ENCODE measurements around the gene DALRD3. TPM values are rescaled to one million over a fixed set of nuclear protein-coding genes. Genes with fewer than 3 reads are reported as not detected.

Gene DALRD3
- total and polyA plus RNA-seq, 2 of the 8 experiments (the other 6 are each of a cell fraction or from before 2014, with no cell fraction given), result 30.4 to 86.5 TPM

- TF ChIP-seq, protein P1, sequence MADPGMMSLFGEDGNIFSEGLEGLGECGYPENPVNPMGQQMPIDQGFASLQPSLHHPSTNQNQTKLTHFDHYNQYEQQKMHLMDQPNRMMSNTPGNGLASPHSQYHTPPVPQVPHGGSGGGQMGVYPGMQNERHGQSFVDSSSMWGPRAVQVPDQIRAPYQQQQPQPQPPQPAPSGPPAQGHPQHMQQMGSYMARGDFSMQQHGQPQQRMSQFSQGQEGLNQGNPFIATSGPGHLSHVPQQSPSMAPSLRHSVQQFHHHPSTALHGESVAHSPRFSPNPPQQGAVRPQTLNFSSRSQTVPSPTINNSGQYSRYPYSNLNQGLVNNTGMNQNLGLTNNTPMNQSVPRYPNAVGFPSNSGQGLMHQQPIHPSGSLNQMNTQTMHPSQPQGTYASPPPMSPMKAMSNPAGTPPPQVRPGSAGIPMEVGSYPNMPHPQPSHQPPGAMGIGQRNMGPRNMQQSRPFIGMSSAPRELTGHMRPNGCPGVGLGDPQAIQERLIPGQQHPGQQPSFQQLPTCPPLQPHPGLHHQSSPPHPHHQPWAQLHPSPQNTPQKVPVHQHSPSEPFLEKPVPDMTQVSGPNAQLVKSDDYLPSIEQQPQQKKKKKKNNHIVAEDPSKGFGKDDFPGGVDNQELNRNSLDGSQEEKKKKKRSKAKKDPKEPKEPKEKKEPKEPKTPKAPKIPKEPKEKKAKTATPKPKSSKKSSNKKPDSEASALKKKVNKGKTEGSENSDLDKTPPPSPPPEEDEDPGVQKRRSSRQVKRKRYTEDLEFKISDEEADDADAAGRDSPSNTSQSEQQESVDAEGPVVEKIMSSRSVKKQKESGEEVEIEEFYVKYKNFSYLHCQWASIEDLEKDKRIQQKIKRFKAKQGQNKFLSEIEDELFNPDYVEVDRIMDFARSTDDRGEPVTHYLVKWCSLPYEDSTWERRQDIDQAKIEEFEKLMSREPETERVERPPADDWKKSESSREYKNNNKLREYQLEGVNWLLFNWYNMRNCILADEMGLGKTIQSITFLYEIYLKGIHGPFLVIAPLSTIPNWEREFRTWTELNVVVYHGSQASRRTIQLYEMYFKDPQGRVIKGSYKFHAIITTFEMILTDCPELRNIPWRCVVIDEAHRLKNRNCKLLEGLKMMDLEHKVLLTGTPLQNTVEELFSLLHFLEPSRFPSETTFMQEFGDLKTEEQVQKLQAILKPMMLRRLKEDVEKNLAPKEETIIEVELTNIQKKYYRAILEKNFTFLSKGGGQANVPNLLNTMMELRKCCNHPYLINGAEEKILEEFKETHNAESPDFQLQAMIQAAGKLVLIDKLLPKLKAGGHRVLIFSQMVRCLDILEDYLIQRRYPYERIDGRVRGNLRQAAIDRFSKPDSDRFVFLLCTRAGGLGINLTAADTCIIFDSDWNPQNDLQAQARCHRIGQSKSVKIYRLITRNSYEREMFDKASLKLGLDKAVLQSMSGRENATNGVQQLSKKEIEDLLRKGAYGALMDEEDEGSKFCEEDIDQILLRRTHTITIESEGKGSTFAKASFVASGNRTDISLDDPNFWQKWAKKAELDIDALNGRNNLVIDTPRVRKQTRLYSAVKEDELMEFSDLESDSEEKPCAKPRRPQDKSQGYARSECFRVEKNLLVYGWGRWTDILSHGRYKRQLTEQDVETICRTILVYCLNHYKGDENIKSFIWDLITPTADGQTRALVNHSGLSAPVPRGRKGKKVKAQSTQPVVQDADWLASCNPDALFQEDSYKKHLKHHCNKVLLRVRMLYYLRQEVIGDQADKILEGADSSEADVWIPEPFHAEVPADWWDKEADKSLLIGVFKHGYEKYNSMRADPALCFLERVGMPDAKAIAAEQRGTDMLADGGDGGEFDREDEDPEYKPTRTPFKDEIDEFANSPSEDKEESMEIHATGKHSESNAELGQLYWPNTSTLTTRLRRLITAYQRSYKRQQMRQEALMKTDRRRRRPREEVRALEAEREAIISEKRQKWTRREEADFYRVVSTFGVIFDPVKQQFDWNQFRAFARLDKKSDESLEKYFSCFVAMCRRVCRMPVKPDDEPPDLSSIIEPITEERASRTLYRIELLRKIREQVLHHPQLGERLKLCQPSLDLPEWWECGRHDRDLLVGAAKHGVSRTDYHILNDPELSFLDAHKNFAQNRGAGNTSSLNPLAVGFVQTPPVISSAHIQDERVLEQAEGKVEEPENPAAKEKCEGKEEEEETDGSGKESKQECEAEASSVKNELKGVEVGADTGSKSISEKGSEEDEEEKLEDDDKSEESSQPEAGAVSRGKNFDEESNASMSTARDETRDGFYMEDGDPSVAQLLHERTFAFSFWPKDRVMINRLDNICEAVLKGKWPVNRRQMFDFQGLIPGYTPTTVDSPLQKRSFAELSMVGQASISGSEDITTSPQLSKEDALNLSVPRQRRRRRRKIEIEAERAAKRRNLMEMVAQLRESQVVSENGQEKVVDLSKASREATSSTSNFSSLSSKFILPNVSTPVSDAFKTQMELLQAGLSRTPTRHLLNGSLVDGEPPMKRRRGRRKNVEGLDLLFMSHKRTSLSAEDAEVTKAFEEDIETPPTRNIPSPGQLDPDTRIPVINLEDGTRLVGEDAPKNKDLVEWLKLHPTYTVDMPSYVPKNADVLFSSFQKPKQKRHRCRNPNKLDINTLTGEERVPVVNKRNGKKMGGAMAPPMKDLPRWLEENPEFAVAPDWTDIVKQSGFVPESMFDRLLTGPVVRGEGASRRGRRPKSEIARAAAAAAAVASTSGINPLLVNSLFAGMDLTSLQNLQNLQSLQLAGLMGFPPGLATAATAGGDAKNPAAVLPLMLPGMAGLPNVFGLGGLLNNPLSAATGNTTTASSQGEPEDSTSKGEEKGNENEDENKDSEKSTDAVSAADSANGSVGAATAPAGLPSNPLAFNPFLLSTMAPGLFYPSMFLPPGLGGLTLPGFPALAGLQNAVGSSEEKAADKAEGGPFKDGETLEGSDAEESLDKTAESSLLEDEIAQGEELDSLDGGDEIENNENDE (IDR thresholded peaks at IDR 0.05; ENCODE audit: insufficient replicate concordance, low read length), result no peak
- TF ChIP-seq MAX (IDR thresholded peaks at IDR 0.05), result no peak
- no peak for TF ChIP-seq SAP30 (IDR thresholded peaks at IDR 0.05; ENCODE audit: insufficient read depth, insufficient replicate concordance, low read length)
Measured at GRCh38 chr3:48993834-48994233, 24.5 kb downstream of the DALRD3 start (continued).
